K562 (cell line): Measurements from ENCODE around the gene MYO1H. TPM values are rescaled to one million over a fixed set of nuclear protein-coding genes. Genes with fewer than 3 reads are reported as not detected.
A peak's percentile ranks its signal among the peaks of the same experiment; 100 is the strongest.

Experiments used
- ATAC-seq: fragments of 200-7000 bp; cut with Tn5 transposase; 3 replicates; pipeline ENCODE4 v1.9.1; 2020; ENCODE audit warnings: moderate library complexity
- Bru-seq: library from RNA; stranded (reverse); fragments of 400-500 nt; gene quantifications from one replicate; lab custom pipeline; 2021; lab: Mats Ljungman, UMichigan
- BruChase-seq, 2 experiments: library from RNA; stranded (reverse); fragments of 400-500 nt; gene quantifications; one replicate each; lab custom pipeline; 2021; lab: Mats Ljungman, UMichigan
- BruUV-seq: library from RNA; stranded (reverse); fragments of 400-500 nt; replicated peaks from 2 replicates; lab custom pipeline; 2021; lab: Mats Ljungman, UMichigan
- CTCF ChIA-PET: fragments of 300-600 bp; formaldehyde crosslinking; extraction: SDS; loops from one replicate; lab custom pipeline; 2021; ENCODE audit warnings: low intra/inter-chr PET ratio; lab: Yijun Ruan, JAX
- POLR2A ChIA-PET: fragments of 300-600, 350-650 bp; sonication (Branson Sonifier 250); formaldehyde crosslinking; extraction: SDS; loops from one replicate; lab custom pipeline; 2021; ENCODE audit warnings: antibody characterized with exemption, inconsistent platforms; lab: Yijun Ruan, JAX
- DNase-seq, 4 experiments: peaks; one replicate each; pipeline versions ENCODE4 v3.0.0 to v3.0.0-alpha.2; 2011 to 2018; ENCODE audit warnings: low spot score in 3 of 4, mixed read lengths in 3 of 4; ENCODE audit errors: extremely low read depth in 1 of 4
- FAIRE-seq: peaks from 2 replicates; lab custom pipeline; 2011; peaks lifted over from hg19 to GRCh38; lab: Jason Lieb, UNC
- H2AFZ ChIP-seq: 2 replicates; pipeline ENCODE4 v1.6.0; 2011; ENCODE audit warnings: low read depth, low read length, control low read depth, inconsistent platforms
- H3K27ac ChIP-seq: fragments of 200-600 bp; 3 replicates; pipeline ENCODE4 v1.8.0; 2011; ENCODE audit warnings: low read depth, mild to moderate bottlenecking, control low read depth, inconsistent platforms, low read length, moderate library complexity, mixed read lengths; ENCODE audit errors: extremely low read depth
- H3K27me3 ChIP-seq, 2 experiments: fragments of 300-600 bp in 1 of 2; 2 replicates in 1 of 2; 3 replicates in 1 of 2; pipeline versions ENCODE4 v1.6.0 to v1.8.0; 2011; ENCODE audit warnings: inconsistent platforms in 2 of 2, low read length in 2 of 2, mild to moderate bottlenecking in 1 of 2, mixed read lengths in 1 of 2, moderate library complexity in 1 of 2; ENCODE audit not compliant: control insufficient read depth in 2 of 2, insufficient read depth in 2 of 2
- H3K36me3 ChIP-seq: fragments of 300-600 bp; 3 replicates; pipeline ENCODE4 v1.8.0; 2011; ENCODE audit warnings: mild to moderate bottlenecking, low read length, inconsistent platforms; ENCODE audit not compliant: control insufficient read depth, insufficient read depth
- H3K4me1 ChIP-seq, 2 experiments: fragments of 200-600 bp in 1 of 2; replicated peaks in 1 of 2; 2 replicates in 1 of 2; 3 replicates in 1 of 2; pipeline versions ENCODE4 v1.5.1 to v1.8.0; 2011; ENCODE audit warnings: inconsistent platforms in 2 of 2, low read length in 2 of 2, mild to moderate bottlenecking in 1 of 2, mixed read lengths in 1 of 2, moderate library complexity in 1 of 2; ENCODE audit not compliant: control insufficient read depth in 2 of 2, insufficient read depth in 2 of 2
- H3K4me2 ChIP-seq: 2 replicates; pipeline ENCODE4 v1.6.1; 2011; ENCODE audit warnings: low read length, control low read depth, inconsistent platforms, mixed read lengths; ENCODE audit not compliant: insufficient read depth
- H3K4me3 ChIP-seq: fragments of 200-600 bp; sonication (generic), shearing (Covaris generic); 2 replicates; pipeline ENCODE4 v1.5.1; 2016; ENCODE audit warnings: control low read depth, inconsistent platforms
- H3K79me2 ChIP-seq: fragments of 200-600 bp; 3 replicates; pipeline ENCODE4 v1.8.0; 2011; ENCODE audit warnings: low read length, inconsistent platforms; ENCODE audit not compliant: control insufficient read depth, insufficient read depth
- H3K9ac ChIP-seq, 2 experiments: 2 replicates each; pipeline versions ENCODE4 v1.6.0 to v1.6.1; 2011; ENCODE audit warnings: low read depth in 2 of 2, low read length in 2 of 2, control low read depth in 1 of 2, inconsistent platforms in 1 of 2, mild to moderate bottlenecking in 1 of 2, mixed read lengths in 1 of 2; ENCODE audit not compliant: insufficient read depth in 1 of 2
- H3K9me1 ChIP-seq: one replicate; pipeline ENCODE4 v1.6.0; 2011; ENCODE audit warnings: inconsistent platforms, mild to moderate bottlenecking, low read length, moderate library complexity; ENCODE audit not compliant: control insufficient read depth, insufficient read depth
- H3K9me3 ChIP-seq: replicated peaks from 2 replicates; pipeline ENCODE4 v1.5.1; 2011; ENCODE audit warnings: low read depth, low read length, inconsistent platforms; ENCODE audit not compliant: control insufficient read depth, insufficient read depth
- H4K20me1 ChIP-seq: replicated peaks from 2 replicates; pipeline ENCODE4 v1.6.1; 2011; ENCODE audit warnings: low read length, inconsistent platforms, mixed read lengths; ENCODE audit not compliant: control insufficient read depth, insufficient read depth
- ARHGAP35 ChIP-seq: fragments of 450-650 bp; IDR thresholded peaks from 2 replicates; pipeline ENCODE4 v1.6.1; 2018; ENCODE audit not compliant: partially characterized antibody
- ARID1B ChIP-seq: fragments of 450-650 bp; IDR thresholded peaks from 2 replicates; pipeline ENCODE4 v1.6.1; 2016; ENCODE audit warnings: antibody characterized with exemption, mild to moderate bottlenecking, inconsistent platforms
- CBFA2T2 ChIP-seq: fragments of 450-650 bp; conservative IDR thresholded peaks from 2 replicates; pipeline ENCODE4 v1.6.1; 2017; ENCODE audit warnings: mild to moderate bottlenecking
- CBFA2T3 ChIP-seq: fragments of 450-650 bp; IDR thresholded peaks from 2 replicates; pipeline ENCODE4 v1.6.1; 2017
- DPF2 ChIP-seq: fragments of 450-650 bp; IDR thresholded peaks from 2 replicates; pipeline ENCODE4 v1.6.1; 2016
- IRF2 ChIP-seq: sonication (generic); formaldehyde crosslinking; IDR thresholded peaks from 2 replicates; pipeline ENCODE4 v1.8.1; 2022; ENCODE audit warnings: mild to moderate bottlenecking, missing genetic modification reagents
- NCOR1 ChIP-seq: fragments of 450-650 bp; IDR thresholded peaks from 2 replicates; pipeline ENCODE4 v1.6.1; 2016; ENCODE audit warnings: mild to moderate bottlenecking, moderate library complexity
- PML ChIP-seq: IDR thresholded peaks from 2 replicates; pipeline ENCODE4 v1.6.1; 2012; ENCODE audit warnings: low read length, inconsistent platforms
- SMARCA4 ChIP-seq: fragments of 450-650 bp; IDR thresholded peaks from 2 replicates; pipeline ENCODE4 v1.6.1; 2016
- STAT5A ChIP-seq: IDR thresholded peaks from 2 replicates; pipeline ENCODE4 v1.6.1; 2012; ENCODE audit warnings: low read length, inconsistent platforms, borderline replicate concordance
- TAL1 ChIP-seq: fragments of 450-650 bp; IDR thresholded peaks from 2 replicates; pipeline ENCODE4 v1.6.1; 2016; ENCODE audit warnings: mild to moderate bottlenecking
- TEAD4 ChIP-seq, 2 experiments: sonication (generic) in 1 of 2; formaldehyde crosslinking in 1 of 2; IDR thresholded peaks; 2 replicates each; pipeline versions ENCODE4 v1.6.1 to v1.8.0; 2012 to 2022; ENCODE audit warnings: borderline replicate concordance in 1 of 2, inconsistent platforms in 1 of 2, low read length in 1 of 2, mild to moderate bottlenecking in 1 of 2, missing genetic modification reagents in 1 of 2
- YY1 ChIP-seq, 3 experiments: IDR thresholded peaks; 2 replicates each; pipeline ENCODE4 v1.6.1; 2011; ENCODE audit warnings: low read length in 2 of 3, mild to moderate bottlenecking in 2 of 3, moderate library complexity in 2 of 3, borderline replicate concordance in 1 of 3, control low read depth in 1 of 3, low read depth in 1 of 3; ENCODE audit not compliant: insufficient read depth in 3 of 3, insufficient replicate concordance in 2 of 3, control insufficient read depth in 1 of 3, insufficient read length in 1 of 3; ENCODE audit errors: extremely low read depth in 1 of 3
- WGBS: fragments of 100-300 bp; shearing (Covaris generic); methylation state at CpG from one replicate; pipeline ENCODE4 v1.1.6; 2016; ENCODE audit warnings: low coverage, mixed read lengths; ENCODE audit not compliant: insufficient coverage; ENCODE audit errors: missing lambda C conversion rate; 5-methylcytosine and 5-hydroxymethylcytosine counted together
- in situ Hi-C: fragments of 300-500 bp; cut with MboI; formaldehyde crosslinking; loops from 4 replicates; pipeline ENCODE4 v1.15.0; 2018; ENCODE audit warnings: inconsistent platforms, mixed read lengths
- intact Hi-C: fragments of 100-400 bp; cut with micrococcal nuclease; formaldehyde crosslinking; loops from 2 replicates; pipeline ENCODE4 v1.14.2; 2022
- long read RNA-seq, 3 experiments: library from polyadenylated mRNA in 2 of 3; library from RNA in 1 of 3; unstranded in 2 of 3; stranded (forward) in 1 of 3; transcript quantifications; one replicate each; pipeline ENCODE4 v2.0.0, GENCODE V29; 2019 to 2022
- polyA minus RNA-seq, 3 experiments: library from RNA; depleted of rRNA, polyadenylated mRNA; stranded (reverse); fragments of >200 nt; gene quantifications; 2 replicates each; pipeline ENCODE4 v1.2.3, GENCODE V29; 2011
- polyA plus RNA-seq, 8 experiments: library from polyadenylated mRNA; depleted of rRNA in 4 of 8; stranded (reverse) in 5 of 8; unstranded in 3 of 8; fragments of >200 nt; fragmentation: Nextera tagmentation in 2 of 8; fragmentation: Illumina TruSeq in 1 of 8; extraction: Ambion mirVana in 2 of 8; extraction: Trizol in 1 of 8; gene quantifications; 2 replicates each; pipeline versions ENCODE4 v1.2.1 to v1.2.3, GENCODE V29; 2011 to 2014; ENCODE audit warnings: inconsistent platforms in 1 of 8, missing spikeins in 1 of 8
- total RNA-seq, 7 experiments: library from RNA; depleted of rRNA in 6 of 7; stranded (reverse); fragments of >200 nt in 6 of 7; fragmentation: Illumina TruSeq in 2 of 7; extraction: Trizol in 2 of 7; gene quantifications; 2 replicates each; pipeline versions ENCODE4 v1.2.1 to v1.2.3, GENCODE V29; 2011 to 2021; ENCODE audit warnings: low replicate concordance in 1 of 7
- TF ChIP-seq, protein P1 (sequence below): fragments of 450-650 bp; IDR thresholded peaks from 2 replicates; pipeline ENCODE4 v1.6.1; 2016

MYO1H gene, protein sequence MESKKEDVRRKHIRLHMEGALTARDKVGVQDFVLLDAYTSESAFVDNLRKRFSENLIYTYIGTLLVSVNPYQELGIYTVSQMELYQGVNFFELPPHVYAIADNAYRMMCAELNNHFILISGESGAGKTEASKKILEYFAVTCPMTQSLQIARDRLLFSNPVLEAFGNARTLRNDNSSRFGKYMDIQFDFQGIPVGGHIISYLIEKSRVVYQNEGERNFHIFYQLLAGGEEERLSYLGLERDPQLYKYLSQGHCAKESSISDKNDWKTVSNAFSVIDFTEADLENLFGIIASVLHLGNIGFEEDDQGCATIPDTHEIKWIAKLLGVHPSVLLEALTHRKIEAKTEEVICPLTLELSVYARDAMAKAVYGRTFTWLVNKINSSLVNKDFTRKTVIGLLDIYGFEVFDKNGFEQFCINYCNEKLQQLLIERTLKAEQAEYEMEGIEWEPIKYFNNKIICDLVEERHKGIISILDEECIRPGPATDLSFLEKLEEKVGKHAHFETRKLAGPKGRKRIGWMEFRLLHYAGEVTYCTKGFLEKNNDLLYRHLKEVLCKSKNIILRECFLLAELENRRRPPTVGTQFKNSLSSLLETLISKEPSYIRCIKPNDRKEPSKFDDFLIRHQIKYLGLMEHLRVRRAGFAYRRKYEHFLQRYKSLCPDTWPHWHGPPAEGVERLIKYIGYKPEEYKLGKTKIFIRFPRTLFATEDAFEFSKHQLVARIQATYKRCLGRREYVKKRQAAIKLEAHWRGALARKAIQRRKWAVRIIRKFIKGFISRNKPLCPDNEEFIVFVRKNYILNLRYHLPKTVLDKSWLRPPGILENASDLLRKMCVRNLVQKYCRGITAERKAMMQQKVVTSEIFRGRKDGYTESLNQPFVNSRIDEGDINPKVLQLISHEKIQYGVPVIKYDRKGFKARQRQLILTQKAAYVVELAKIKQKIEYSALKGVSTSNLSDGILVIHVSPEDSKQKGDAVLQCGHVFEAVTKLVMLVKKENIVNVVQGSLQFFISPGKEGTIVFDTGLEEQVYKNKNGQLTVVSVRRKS
- total RNA-seq (2011; cell fraction: chromatin; rRNA removed; ENCODE audit: low replicate concordance), result not detected in 2 replicates
- not detected in 2 replicates for total RNA-seq (2011; cell fraction: nucleolus; rRNA removed)
- total RNA-seq (2011; cell fraction: nucleoplasm; rRNA removed), result 0.44 TPM in 1 of 2 replicates, not detected in the other
- total RNA-seq (2014; rRNA removed) (not detected in 2 replicates), total RNA-seq (2014; rRNA removed; fragmentation: Illumina TruSeq; extraction: Trizol) (not detected in 2 replicates), total RNA-seq (2015; rRNA removed; fragmentation: Illumina TruSeq; extraction: Trizol) (not detected in 2 replicates), total RNA-seq (2021) (not detected in 2 replicates), polyA plus RNA-seq (2011; rRNA removed) (not detected in 2 replicates), polyA plus RNA-seq (2014; fragmentation: Illumina TruSeq; extraction: Trizol) (not detected in 2 replicates), polyA plus RNA-seq (2014; fragmentation: Nextera tagmentation; extraction: Ambion mirVana) (not detected), polyA plus RNA-seq (2014; rRNA removed) (not detected in 2 replicates), polyA minus RNA-seq (2011; rRNA and poly(A)+ RNA removed) (not detected in 2 replicates), Bru-seq, nascent RNA (percentile 9 among the genes with signal in this experiment), BruChase-seq, experiment 1, labeled RNA remaining after a 2-hour chase (percentile 10 among the genes with signal in this experiment), BruChase-seq, experiment 2, labeled RNA remaining after a 6-hour chase (percentile 3 among the genes with signal in this experiment)
- not detected in 2 replicates for polyA plus RNA-seq (2011; cell fraction: cytosol; rRNA removed)
- not detected in 2 replicates for polyA plus RNA-seq (2011; cell fraction: nucleus; rRNA removed)
- polyA plus RNA-seq (2012), result 0.01 TPM in 1 of 2 replicates, not detected in the other
- polyA minus RNA-seq (2011; cell fraction: cytosol; rRNA and poly(A)+ RNA removed), result not detected in 2 replicates
- polyA minus RNA-seq (2011; cell fraction: nucleus; rRNA and poly(A)+ RNA removed), result not detected in 2 replicates
- long read RNA-seq, experiment 1, partial matches to known transcripts, result 0 of 1 reads
- long read RNA-seq, experiment 1, other reads (novel, unspliced or antisense), result 1 of 1 reads
- long read RNA-seq, experiment 2, result 0 reads
- long read RNA-seq, experiment 3, partial matches to known transcripts, result 0 of 1 reads
- long read RNA-seq, experiment 3, other reads (novel, unspliced or antisense), result 1 of 1 reads

DNA sequence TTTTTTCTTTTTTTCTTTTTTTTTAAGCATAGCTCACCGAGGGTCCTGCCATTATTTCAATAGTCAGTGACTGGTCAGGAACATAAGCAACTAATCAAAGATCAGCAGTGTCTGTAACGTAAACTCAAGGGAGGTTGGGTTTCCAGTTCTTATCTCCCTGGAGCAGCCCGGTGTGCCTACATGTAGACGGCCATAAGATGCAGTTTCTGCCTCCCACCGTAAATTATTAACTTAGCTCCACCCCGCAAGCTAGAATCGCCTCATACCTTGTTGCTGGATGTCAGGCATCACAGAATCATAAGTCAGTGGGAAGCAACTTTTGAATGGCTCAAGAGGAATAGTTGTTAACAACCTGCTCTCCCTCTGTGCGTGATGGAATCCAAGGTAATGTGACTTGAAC, at the start of gene MYO1H:
Gene MYO1H (plus strand): TSS at position 312 of the 400 bp plus-strand sequence. CDS start 61 bp downstream, at position 373.
- intact Hi-C loops, result no loop called here
- Histone ChIP-seq H3K9me1 (no peaks in the 10 kb centered on the region), H3K27me3 (peaks cover 0 to 8% of the 10 kb centered on the region in 2 experiments; a peak in 3 of 5 replicates), H3K9me3 (peaks cover 2% of the 10 kb centered on the region; the same call in 1 of the 2 replicates), H3K9ac (no peak within 1 kb of the TSS), H3K4me3 (no peak within 1 kb of the TSS), H3K4me1 (peaks cover 0 to 2% of the 10 kb centered on the region in 2 experiments; a peak in 1 of 5 replicates), H3K79me2 (no peaks in the 10 kb centered on the region), H3K27ac (no peak within 1 kb of the TSS), H4K20me1 (no peaks in the 10 kb centered on the region), H2AFZ (peak within 1 kb of the TSS; percentile 34; the same call in 1 of the 2 replicates), H3K4me2 (peak within 1 kb of the TSS; percentile 38), H3K36me3 (no peaks in the 10 kb centered on the region)
- FAIRE-seq, result no peak
- no TSS peak for BruUV-seq
- ChIA-PET CTCF (no interaction called here), POLR2A (interaction anchor here (0.6 to 0.9 kb wide), 2 partner anchors 8 to 21 kb away, joined by 3 read pairs; no protein-coding TSS in a partner anchor)
- peak; percentile 10 to 55 (median 26) for DNase-seq
- ATAC-seq, result peak; percentile 80
- in situ Hi-C loops, result no loop called here
- WGBS, result 4% methylated on average over 7 of the region's 8 CpGs
- TF ChIP-seq CBFA2T2 (peak; percentile 24; the same call in 1 of the 2 replicates), ARHGAP35 (no peak), ARID1B (peak; percentile 70), STAT5A (peak; percentile 36; the same call in 1 of the 2 replicates), CBFA2T3 (peak; percentile 63), TEAD4 (IDR thresholded peaks at IDR 0.05; ENCODE audit: low read length) (peak; percentile 67), TEAD4 (CRISPR knock-in tag; IDR thresholded peaks at IDR 0.05; ENCODE audit: borderline replicate concordance) (no peak), IRF2 (CRISPR knock-in tag) (no peak), SMARCA4 (0 out of 2 replicates have a peak, but pooled peaks have one; percentile 34), PML (0 out of 2 replicates have a peak, but pooled peaks have one; percentile 27), TAL1 (peak; percentile 55; the same call in 1 of the 2 replicates), NCOR1 (0 out of 2 replicates have a peak, but pooled peaks have one; percentile 32), DPF2 (peak; percentile 51), YY1 (IDR thresholded peaks at IDR 0.05; ENCODE audit: borderline replicate concordance in 1 of 3, control insufficient read depth in 1 of 3, extremely low read depth in 1 of 3, insufficient read depth in 3 of 3, insufficient read length in 1 of 3, insufficient replicate concordance in 2 of 3, low read depth in 1 of 3, low read length in 2 of 3) (peak in 1 of 3 experiments; percentile 20)
- TF ChIP-seq, protein P1, sequence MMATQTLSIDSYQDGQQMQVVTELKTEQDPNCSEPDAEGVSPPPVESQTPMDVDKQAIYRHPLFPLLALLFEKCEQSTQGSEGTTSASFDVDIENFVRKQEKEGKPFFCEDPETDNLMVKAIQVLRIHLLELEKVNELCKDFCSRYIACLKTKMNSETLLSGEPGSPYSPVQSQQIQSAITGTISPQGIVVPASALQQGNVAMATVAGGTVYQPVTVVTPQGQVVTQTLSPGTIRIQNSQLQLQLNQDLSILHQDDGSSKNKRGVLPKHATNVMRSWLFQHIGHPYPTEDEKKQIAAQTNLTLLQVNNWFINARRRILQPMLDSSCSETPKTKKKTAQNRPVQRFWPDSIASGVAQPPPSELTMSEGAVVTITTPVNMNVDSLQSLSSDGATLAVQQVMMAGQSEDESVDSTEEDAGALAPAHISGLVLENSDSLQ, result peak; percentile 56; the same call in 1 of the 2 replicates
